ENCODE results near the gene STUB1. TPM values are rescaled to one million over a fixed set of nuclear protein-coding genes. Genes with fewer than 3 reads are reported as not detected.

Gene STUB1
- polyA plus RNA-seq, 2 of the 4 experiments (the other 2 are of a cell fraction): 60.6 to 93.5 TPM

DNA sequence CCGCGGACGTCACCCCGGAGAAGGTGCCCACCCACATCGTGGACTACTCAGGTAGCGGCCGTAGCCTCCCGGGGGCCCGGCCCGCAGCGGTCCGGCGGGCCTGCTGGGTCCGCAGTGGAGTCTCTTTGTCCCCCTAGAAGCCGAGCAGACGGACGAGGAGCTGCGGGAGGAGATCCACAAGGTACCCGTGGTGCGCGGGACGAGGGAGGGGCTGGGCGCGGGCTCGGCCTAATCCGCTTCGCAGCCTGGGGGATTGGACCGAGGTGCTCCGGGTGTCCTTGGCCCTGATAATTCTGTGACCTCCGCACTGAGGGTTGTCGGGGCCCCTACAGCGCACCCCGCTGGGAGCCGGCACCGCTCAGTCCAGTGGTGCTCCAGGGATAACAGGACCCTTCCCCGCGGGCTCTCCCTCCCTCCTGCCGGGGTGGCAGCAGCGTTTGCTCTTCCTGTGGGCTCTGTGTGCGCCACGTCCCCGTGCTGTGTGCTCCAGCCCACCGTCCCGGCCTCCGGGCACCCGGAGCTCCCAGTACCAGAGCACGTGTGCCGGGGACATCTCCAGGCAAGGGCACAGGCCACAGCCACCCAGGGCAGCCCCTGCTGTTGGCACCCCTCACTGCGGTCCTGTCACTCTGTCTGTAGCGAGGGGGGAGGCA, 11.6 kb upstream of the STUB1 start (continued):
- TF ChIP-seq, protein P1, sequence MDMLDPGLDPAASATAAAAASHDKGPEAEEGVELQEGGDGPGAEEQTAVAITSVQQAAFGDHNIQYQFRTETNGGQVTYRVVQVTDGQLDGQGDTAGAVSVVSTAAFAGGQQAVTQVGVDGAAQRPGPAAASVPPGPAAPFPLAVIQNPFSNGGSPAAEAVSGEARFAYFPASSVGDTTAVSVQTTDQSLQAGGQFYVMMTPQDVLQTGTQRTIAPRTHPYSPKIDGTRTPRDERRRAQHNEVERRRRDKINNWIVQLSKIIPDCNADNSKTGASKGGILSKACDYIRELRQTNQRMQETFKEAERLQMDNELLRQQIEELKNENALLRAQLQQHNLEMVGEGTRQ (IDR thresholded peaks at IDR 0.05): no peak
- no peak for TF ChIP-seq EP300 (IDR thresholded peaks at IDR 0.05)
- TF ChIP-seq, protein P2, sequence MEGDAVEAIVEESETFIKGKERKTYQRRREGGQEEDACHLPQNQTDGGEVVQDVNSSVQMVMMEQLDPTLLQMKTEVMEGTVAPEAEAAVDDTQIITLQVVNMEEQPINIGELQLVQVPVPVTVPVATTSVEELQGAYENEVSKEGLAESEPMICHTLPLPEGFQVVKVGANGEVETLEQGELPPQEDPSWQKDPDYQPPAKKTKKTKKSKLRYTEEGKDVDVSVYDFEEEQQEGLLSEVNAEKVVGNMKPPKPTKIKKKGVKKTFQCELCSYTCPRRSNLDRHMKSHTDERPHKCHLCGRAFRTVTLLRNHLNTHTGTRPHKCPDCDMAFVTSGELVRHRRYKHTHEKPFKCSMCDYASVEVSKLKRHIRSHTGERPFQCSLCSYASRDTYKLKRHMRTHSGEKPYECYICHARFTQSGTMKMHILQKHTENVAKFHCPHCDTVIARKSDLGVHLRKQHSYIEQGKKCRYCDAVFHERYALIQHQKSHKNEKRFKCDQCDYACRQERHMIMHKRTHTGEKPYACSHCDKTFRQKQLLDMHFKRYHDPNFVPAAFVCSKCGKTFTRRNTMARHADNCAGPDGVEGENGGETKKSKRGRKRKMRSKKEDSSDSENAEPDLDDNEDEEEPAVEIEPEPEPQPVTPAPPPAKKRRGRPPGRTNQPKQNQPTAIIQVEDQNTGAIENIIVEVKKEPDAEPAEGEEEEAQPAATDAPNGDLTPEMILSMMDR (IDR thresholded peaks at IDR 0.05): no peak
- no peak for TF ChIP-seq MAZ (IDR thresholded peaks at IDR 0.05; ENCODE audit: borderline replicate concordance, low read depth, low read length)
- TF ChIP-seq, protein P3, sequence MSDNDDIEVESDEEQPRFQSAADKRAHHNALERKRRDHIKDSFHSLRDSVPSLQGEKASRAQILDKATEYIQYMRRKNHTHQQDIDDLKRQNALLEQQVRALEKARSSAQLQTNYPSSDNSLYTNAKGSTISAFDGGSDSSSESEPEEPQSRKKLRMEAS (IDR thresholded peaks at IDR 0.05): 0 out of 2 replicates have a peak, but pooled peaks have one; percentile 17
- no peak for TF ChIP-seq JUN (IDR thresholded peaks at IDR 0.05)

DNA sequence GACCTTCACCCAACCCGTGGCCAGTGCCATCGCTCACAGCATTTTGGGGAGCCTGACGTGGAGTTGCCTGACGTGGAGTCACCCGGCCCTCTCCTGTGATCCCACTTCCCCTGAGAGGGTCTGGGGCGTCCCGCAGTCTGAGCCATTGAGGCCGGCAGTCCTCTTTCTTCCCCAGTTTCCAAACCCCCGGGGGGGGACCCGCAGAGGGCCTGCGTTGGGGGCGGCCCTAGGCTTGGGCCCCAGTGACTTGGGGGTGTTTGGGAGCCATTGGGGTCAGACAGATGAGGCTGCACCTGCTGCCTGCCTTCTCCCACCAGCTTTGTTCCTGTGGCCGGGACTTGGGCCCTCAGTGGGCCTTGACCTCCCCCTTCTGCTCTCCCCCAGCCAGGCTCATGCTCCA, 10.5 kb upstream of the STUB1 start:
- ChIA-PET POLR2A (interaction anchor here (0.6 kb wide), 1 partner anchor 15 kb away, joined by 3 read pairs; the partner anchor contains the start of gene JMJD8), CTCF (interaction anchor here (0.7 to 2.7 kb wide), 3 partner anchors 9 to 41 kb away, joined by 3 to 18 read pairs (median 3); no protein-coding TSS in a partner anchor)
- H3K27ac ChIP-seq: no peak overlapping the region
- no peak overlapping the region for H3K4me3 ChIP-seq
- no peak for TF ChIP-seq NPAS2 (CRISPR knock-in tag; IDR thresholded peaks at IDR 0.05; ENCODE audit: borderline replicate concordance)
- no peak for TF ChIP-seq SMC3 (IDR thresholded peaks at IDR 0.05)
- no peak for TF ChIP-seq ZFP36 (IDR thresholded peaks at IDR 0.05; ENCODE audit: borderline replicate concordance, partially characterized antibody)
- no peak for TF ChIP-seq FOSL2 (IDR thresholded peaks at IDR 0.05)
- no peak for TF ChIP-seq FOSL2 (CRISPR knock-in tag; IDR thresholded peaks at IDR 0.05)
- no peak for TF ChIP-seq HDAC2 (IDR thresholded peaks at IDR 0.05)
- TF ChIP-seq, protein P4, sequence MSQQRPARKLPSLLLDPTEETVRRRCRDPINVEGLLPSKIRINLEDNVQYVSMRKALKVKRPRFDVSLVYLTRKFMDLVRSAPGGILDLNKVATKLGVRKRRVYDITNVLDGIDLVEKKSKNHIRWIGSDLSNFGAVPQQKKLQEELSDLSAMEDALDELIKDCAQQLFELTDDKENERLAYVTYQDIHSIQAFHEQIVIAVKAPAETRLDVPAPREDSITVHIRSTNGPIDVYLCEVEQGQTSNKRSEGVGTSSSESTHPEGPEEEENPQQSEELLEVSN (IDR thresholded peaks at IDR 0.05; ENCODE audit: borderline replicate concordance, low read depth): no peak
- TF ChIP-seq HOXA7 (CRISPR knock-in tag; IDR thresholded peaks at IDR 0.05): no peak
- no peak for TF ChIP-seq CEBPB (IDR thresholded peaks at IDR 0.05)
- TF ChIP-seq PHF8 (IDR thresholded peaks at IDR 0.05; ENCODE audit: borderline replicate concordance, low read depth): no peak
- no peak for TF ChIP-seq SREBF2 (IDR thresholded peaks at IDR 0.05)
- TF ChIP-seq ZC3H11A (IDR thresholded peaks at IDR 0.05): no peak
- TF ChIP-seq, protein P5, sequence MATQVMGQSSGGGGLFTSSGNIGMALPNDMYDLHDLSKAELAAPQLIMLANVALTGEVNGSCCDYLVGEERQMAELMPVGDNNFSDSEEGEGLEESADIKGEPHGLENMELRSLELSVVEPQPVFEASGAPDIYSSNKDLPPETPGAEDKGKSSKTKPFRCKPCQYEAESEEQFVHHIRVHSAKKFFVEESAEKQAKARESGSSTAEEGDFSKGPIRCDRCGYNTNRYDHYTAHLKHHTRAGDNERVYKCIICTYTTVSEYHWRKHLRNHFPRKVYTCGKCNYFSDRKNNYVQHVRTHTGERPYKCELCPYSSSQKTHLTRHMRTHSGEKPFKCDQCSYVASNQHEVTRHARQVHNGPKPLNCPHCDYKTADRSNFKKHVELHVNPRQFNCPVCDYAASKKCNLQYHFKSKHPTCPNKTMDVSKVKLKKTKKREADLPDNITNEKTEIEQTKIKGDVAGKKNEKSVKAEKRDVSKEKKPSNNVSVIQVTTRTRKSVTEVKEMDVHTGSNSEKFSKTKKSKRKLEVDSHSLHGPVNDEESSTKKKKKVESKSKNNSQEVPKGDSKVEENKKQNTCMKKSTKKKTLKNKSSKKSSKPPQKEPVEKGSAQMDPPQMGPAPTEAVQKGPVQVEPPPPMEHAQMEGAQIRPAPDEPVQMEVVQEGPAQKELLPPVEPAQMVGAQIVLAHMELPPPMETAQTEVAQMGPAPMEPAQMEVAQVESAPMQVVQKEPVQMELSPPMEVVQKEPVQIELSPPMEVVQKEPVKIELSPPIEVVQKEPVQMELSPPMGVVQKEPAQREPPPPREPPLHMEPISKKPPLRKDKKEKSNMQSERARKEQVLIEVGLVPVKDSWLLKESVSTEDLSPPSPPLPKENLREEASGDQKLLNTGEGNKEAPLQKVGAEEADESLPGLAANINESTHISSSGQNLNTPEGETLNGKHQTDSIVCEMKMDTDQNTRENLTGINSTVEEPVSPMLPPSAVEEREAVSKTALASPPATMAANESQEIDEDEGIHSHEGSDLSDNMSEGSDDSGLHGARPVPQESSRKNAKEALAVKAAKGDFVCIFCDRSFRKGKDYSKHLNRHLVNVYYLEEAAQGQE (IDR thresholded peaks at IDR 0.05): no peak
- no peak for TF ChIP-seq KDM1A (IDR thresholded peaks at IDR 0.05; ENCODE audit: low read depth)
- TF ChIP-seq, protein P6, sequence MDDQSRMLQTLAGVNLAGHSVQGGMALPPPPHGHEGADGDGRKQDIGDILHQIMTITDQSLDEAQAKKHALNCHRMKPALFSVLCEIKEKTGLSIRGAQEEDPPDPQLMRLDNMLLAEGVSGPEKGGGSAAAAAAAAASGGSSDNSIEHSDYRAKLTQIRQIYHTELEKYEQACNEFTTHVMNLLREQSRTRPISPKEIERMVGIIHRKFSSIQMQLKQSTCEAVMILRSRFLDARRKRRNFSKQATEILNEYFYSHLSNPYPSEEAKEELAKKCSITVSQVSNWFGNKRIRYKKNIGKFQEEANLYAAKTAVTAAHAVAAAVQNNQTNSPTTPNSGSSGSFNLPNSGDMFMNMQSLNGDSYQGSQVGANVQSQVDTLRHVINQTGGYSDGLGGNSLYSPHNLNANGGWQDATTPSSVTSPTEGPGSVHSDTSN (IDR thresholded peaks at IDR 0.05): no peak
- TF ChIP-seq RNF2 (IDR thresholded peaks at IDR 0.05; ENCODE audit: borderline replicate concordance, low read depth): no peak
- no peak for TF ChIP-seq RFX5 (IDR thresholded peaks at IDR 0.05)
- no peak for TF ChIP-seq MYC (IDR thresholded peaks at IDR 0.05; ENCODE audit: borderline replicate concordance, low read length)
- TF ChIP-seq ZSCAN20 (CRISPR knock-in tag; IDR thresholded peaks at IDR 0.05): no peak
- TF ChIP-seq JUN (IDR thresholded peaks at IDR 0.05): no peak
- H3K4me1 ChIP-seq: peaks cover 15% of the 10 kb centered on the region
- peak overlapping the region; percentile 97 for H3K4me2 ChIP-seq
- 88% methylated on average over 11 of the region's 13 CpGs for WGBS (ENCODE audit: missing lambda C conversion rate)
- ATAC-seq (no peak), FAIRE-seq (no peak), DNase-seq (ENCODE audit: low read depth in 1 of 2, low spot score in 1 of 2) (no peak)
- H3K9me3 ChIP-seq: no peaks in the 10 kb centered on the region
